H1 (cell line): ENCODE data around the gene SLC7A10.

Experiments used
- ATF2 ChIP-seq: IDR thresholded peaks from 2 replicates; pipeline ENCODE4 v1.6.1; 2012; ENCODE audit warnings: low read length, inconsistent platforms
- CBX5 ChIP-seq: fragments of 300-800, 300-1000 bp; sonication (generic); IDR thresholded peaks from 2 replicates; pipeline ENCODE4 v1.7.1; 2016; ENCODE audit warnings: antibody characterized with exemption, low read length, low read depth
- CTCF ChIP-seq, 3 experiments: IDR thresholded peaks; 1 replicate in 2 of 3; 2 replicates in 1 of 3; pipeline versions ENCODE4 v1.5.1 to v1.6.1; 2011; ENCODE audit warnings: low read length in 3 of 3, mild to moderate bottlenecking in 3 of 3, inconsistent platforms in 2 of 3, low read depth in 1 of 3, moderate library complexity in 1 of 3; ENCODE audit not compliant: insufficient read depth in 1 of 3; ENCODE audit errors: control extremely low read depth in 1 of 3
- JUN ChIP-seq: IDR thresholded peaks from 2 replicates; pipeline ENCODE4 v1.6.1; 2011; ENCODE audit warnings: low read depth, mild to moderate bottlenecking, improper control_type of control experiment, low read length
- MAX ChIP-seq: IDR thresholded peaks from 2 replicates; pipeline ENCODE4 v1.6.1; 2012; ENCODE audit warnings: inconsistent platforms
- POLR2A ChIP-seq, 2 experiments: IDR thresholded peaks; 1 replicate in 1 of 2; 2 replicates in 1 of 2; pipeline ENCODE4 v1.6.1; 2011; ENCODE audit warnings: low read depth in 2 of 2, low read length in 2 of 2, mild to moderate bottlenecking in 2 of 2; ENCODE audit errors: control extremely low read depth in 1 of 2
- RBBP5 ChIP-seq: IDR thresholded peaks from 2 replicates; pipeline ENCODE4 v1.7.1; 2012; ENCODE audit warnings: low read depth, mild to moderate bottlenecking, inconsistent platforms, low read length, moderate library complexity, borderline replicate concordance
- SIRT6 ChIP-seq: IDR thresholded peaks from one replicate; pipeline ENCODE4 v1.7.1; 2012; ENCODE audit warnings: low read length, inconsistent platforms
- ZNF274 ChIP-seq: IDR thresholded peaks from 2 replicates; pipeline ENCODE4 v1.7.0; 2012; ENCODE audit warnings: low read length, borderline replicate concordance; ENCODE audit errors: extremely low read depth

- TF ChIP-seq CTCF (IDR thresholded peaks at IDR 0.05; ENCODE audit: control extremely low read depth in 1 of 3, insufficient read depth in 1 of 3, low read depth in 1 of 3, low read length in 3 of 3) (no peak), JUN (no peak), MAX (no peak), RBBP5 (no peak), CBX5 (no peak), ATF2 (no peak), SIRT6 (no peak), POLR2A (IDR thresholded peaks at IDR 0.05; ENCODE audit: control extremely low read depth in 1 of 2, low read depth in 2 of 2, low read length in 2 of 2) (no peak), ZNF274 (no peak)
Observed at GRCh38 chr19:33251076-33251475, 25.4 kb upstream of the SLC7A10 start.
